HepG2 (cell line): ENCODE data around the gene CSAG3.

Experiments
- JUND ChIP-seq: sonication (generic); formaldehyde crosslinking; IDR thresholded peaks from 2 replicates; pipeline ENCODE4 v1.8.0; 2022; ENCODE audit warnings: mild to moderate bottlenecking, missing genetic modification reagents
- POLR2A ChIP-seq, 2 experiments: IDR thresholded peaks; 2 replicates each; pipeline ENCODE4 v1.6.1; 2011; ENCODE audit warnings: low read depth in 2 of 2, low read length in 2 of 2, mild to moderate bottlenecking in 1 of 2, moderate library complexity in 1 of 2; ENCODE audit not compliant: insufficient read depth in 1 of 2
- REL ChIP-seq: sonication (generic); formaldehyde crosslinking; conservative IDR thresholded peaks from 2 replicates; pipeline ENCODE4 v1.8.0; 2022; ENCODE audit warnings: mild to moderate bottlenecking, missing genetic modification reagents, moderate library complexity
- SIN3B ChIP-seq: fragments of 150-350 bp; IDR thresholded peaks from 2 replicates; pipeline ENCODE4 v1.6.1; 2014; ENCODE audit warnings: low read length
- ZNF670 ChIP-seq: sonication (generic); formaldehyde crosslinking; IDR thresholded peaks from 2 replicates; pipeline ENCODE4 v1.8.0; 2022; ENCODE audit warnings: mild to moderate bottlenecking, missing genetic modification reagents, borderline replicate concordance
- ZNF687 ChIP-seq: sonication (generic); formaldehyde crosslinking; IDR thresholded peaks from 2 replicates; pipeline ENCODE4 v1.5.1; 2020; ENCODE audit warnings: mild to moderate bottlenecking, missing genetic modification reagents, moderate library complexity
- ZNF777 ChIP-seq: sonication (generic); formaldehyde crosslinking; IDR thresholded peaks from 2 replicates; pipeline ENCODE4 v1.4.0; 2020; ENCODE audit warnings: missing genetic modification reagents
- TF ChIP-seq, protein P1 (sequence below): sonication (generic); formaldehyde crosslinking; IDR thresholded peaks from 2 replicates; pipeline ENCODE4 v1.5.0; 2020; ENCODE audit warnings: mild to moderate bottlenecking, missing genetic modification reagents, moderate library complexity

DNA sequence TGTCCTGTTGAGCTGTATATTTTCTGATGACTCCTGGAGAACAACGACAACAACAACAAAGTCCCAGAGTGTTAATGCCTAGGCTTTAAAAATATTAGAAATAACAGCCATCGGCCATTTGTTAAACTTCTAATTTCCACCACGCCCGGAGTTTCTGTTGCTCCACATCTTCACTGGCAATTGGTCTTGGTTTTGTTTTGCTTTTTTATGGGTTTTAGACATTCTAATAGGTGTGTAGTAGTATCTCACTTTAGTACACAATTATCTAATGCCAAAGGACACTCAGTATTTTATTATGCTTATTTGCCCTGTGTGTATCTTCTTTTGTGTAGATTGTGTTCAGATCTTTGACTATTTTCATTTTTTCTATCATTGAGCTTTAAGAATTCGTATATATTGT, 20.5 kb upstream of the CSAG3 start:
- TF ChIP-seq, protein P1, sequence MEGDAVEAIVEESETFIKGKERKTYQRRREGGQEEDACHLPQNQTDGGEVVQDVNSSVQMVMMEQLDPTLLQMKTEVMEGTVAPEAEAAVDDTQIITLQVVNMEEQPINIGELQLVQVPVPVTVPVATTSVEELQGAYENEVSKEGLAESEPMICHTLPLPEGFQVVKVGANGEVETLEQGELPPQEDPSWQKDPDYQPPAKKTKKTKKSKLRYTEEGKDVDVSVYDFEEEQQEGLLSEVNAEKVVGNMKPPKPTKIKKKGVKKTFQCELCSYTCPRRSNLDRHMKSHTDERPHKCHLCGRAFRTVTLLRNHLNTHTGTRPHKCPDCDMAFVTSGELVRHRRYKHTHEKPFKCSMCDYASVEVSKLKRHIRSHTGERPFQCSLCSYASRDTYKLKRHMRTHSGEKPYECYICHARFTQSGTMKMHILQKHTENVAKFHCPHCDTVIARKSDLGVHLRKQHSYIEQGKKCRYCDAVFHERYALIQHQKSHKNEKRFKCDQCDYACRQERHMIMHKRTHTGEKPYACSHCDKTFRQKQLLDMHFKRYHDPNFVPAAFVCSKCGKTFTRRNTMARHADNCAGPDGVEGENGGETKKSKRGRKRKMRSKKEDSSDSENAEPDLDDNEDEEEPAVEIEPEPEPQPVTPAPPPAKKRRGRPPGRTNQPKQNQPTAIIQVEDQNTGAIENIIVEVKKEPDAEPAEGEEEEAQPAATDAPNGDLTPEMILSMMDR (CRISPR knock-in tag) = no peak
- TF ChIP-seq JUND (no peak), ZNF670 (no peak), POLR2A (IDR thresholded peaks at IDR 0.05; ENCODE audit: insufficient read depth in 1 of 2, low read depth in 2 of 2, low read length in 2 of 2) (no peak), REL (no peak), SIN3B (no peak), ZNF687 (CRISPR knock-in tag) (no peak), ZNF777 (no peak)
